Measurements from ENCODE around the gene HNRNPC. TPM values are rescaled to one million over a fixed set of nuclear protein-coding genes. Genes with fewer than 3 reads are reported as not detected.

HNRNPC gene
- total RNA-seq, 6 experiments from 2014 or later, result 528 to 684 (median 604) TPM

- Mint-ChIP-seq H3K4me1 (ENCODE audit: low read depth) (peaks cover 52% of the 10 kb centered on the region), H3K9me3 (0 out of 2 replicates have a peak, but pooled peaks cover 3% of the 10 kb centered on the region), H3K36me3 (ENCODE audit: low read depth) (peaks cover 51% of the 10 kb centered on the region), H3K27ac (peak overlapping the region; percentile 100), H3K27me3 (ENCODE audit: insufficient read depth) (peaks cover 10% of the 10 kb centered on the region), H3K4me3 (peak overlapping the region; percentile 100)
- no peak for TF ChIP-seq CTCF (IDR thresholded peaks at IDR 0.05)
- no peak for DNase-seq
Observed at GRCh38 chr14:21267886-21268616, 1.2 kb downstream of the HNRNPC start.

GRCh38 chr14:21267431-21267845, 1.8 kb downstream of the HNRNPC start:
- peak overlapping the region; percentile 100 for H3K4me3 Mint-ChIP-seq
- TF ChIP-seq CTCF (IDR thresholded peaks at IDR 0.05), result no peak
- DNase-seq, result no peak
- H3K27ac Mint-ChIP-seq, result peak overlapping the region; percentile 100
- peaks cover 57% of the 10 kb centered on the region for H3K36me3 Mint-ChIP-seq (ENCODE audit: low read depth)
- H3K27me3 Mint-ChIP-seq (ENCODE audit: insufficient read depth), result peaks cover 10% of the 10 kb centered on the region
- H3K9me3 Mint-ChIP-seq, result 0 out of 2 replicates have a peak, but pooled peaks cover 3% of the 10 kb centered on the region
- H3K4me1 Mint-ChIP-seq (ENCODE audit: low read depth), result peaks cover 58% of the 10 kb centered on the region

- Mint-ChIP-seq H3K27me3 (ENCODE audit: insufficient read depth) (peaks cover 6% of the 10 kb centered on the region), H3K4me3 (peak overlapping the region; percentile 100), H3K36me3 (ENCODE audit: low read depth) (peaks cover 76% of the 10 kb centered on the region), H3K4me1 (ENCODE audit: low read depth) (peaks cover 73% of the 10 kb centered on the region), H3K27ac (peak overlapping the region; percentile 72), H3K9me3 (0 out of 2 replicates have a peak, but pooled peaks cover 2% of the 10 kb centered on the region)
- TF ChIP-seq CTCF (IDR thresholded peaks at IDR 0.05), result no peak
- peak; percentile 87 for DNase-seq
Observed at GRCh38 chr14:21264025-21264801, 5.0 kb downstream of the HNRNPC start.

- DNase-seq, result no peak
- peaks cover 76% of the 10 kb centered on the region for H3K36me3 Mint-ChIP-seq (ENCODE audit: low read depth)
- H3K4me3 Mint-ChIP-seq, result peak overlapping the region; percentile 100
- H3K27me3 Mint-ChIP-seq (ENCODE audit: insufficient read depth), result no peaks in the 10 kb centered on the region
- TF ChIP-seq CTCF (IDR thresholded peaks at IDR 0.05), result no peak
- peaks cover 81% of the 10 kb centered on the region for H3K4me1 Mint-ChIP-seq (ENCODE audit: low read depth)
- H3K9me3 Mint-ChIP-seq, result no peaks in the 10 kb centered on the region
- H3K27ac Mint-ChIP-seq, result peak overlapping the region; percentile 72
Observed at GRCh38 chr14:21263284-21264024, 5.8 kb downstream of the HNRNPC start.

- no peak for DNase-seq
Observed at GRCh38 chr14:21262410-21262809, 6.8 kb downstream of the HNRNPC start.

More at GRCh38 chr14:21262410-21262809, 6.8 kb downstream of the HNRNPC start:
- Mint-ChIP-seq H3K4me1 (ENCODE audit: low read depth) (peaks cover 86% of the 10 kb centered on the region), H3K27me3 (ENCODE audit: insufficient read depth) (no peaks in the 10 kb centered on the region), H3K36me3 (ENCODE audit: low read depth) (peaks cover 72% of the 10 kb centered on the region), H3K27ac (peak overlapping the region; percentile 72), H3K4me3 (peak overlapping the region; percentile 100), H3K9me3 (no peaks in the 10 kb centered on the region)
- no peak for TF ChIP-seq CTCF (IDR thresholded peaks at IDR 0.05)
